NCI-H2196 (cell line): ENCODE results near the gene VILL.

Source experiments
- DNase-seq: peaks from one replicate; lab custom pipeline; 2025; ENCODE audit not compliant: unreplicated experiment; lab: John Stamatoyannopoulos, UW

The VILL gene

DNA sequence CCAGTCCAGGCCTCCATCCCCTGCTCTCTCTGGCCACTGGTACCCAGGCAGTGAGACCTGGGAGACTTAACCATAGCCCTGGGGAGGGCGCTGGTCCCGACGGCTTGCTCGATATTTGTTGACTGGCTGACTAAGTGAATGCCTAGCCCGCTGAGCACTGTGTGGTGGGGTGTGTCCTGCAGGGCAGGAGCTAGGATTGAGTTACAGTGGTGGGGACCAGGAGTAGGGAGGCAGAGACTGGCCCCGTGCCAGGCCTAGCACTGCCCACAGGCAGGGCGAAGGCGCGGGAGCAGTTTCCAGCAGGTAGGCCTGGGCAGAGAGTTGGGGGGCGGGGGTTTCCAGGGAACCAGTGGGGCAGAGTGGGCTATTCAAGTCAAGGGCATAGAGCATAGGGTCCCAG is at the start of gene VILL:
Gene VILL (plus strand): TSS at position 260 of the 400 bp plus-strand sequence. CDS start 2,887 bp downstream, outside the sequence.
- DNase-seq, result no peak

DNA sequence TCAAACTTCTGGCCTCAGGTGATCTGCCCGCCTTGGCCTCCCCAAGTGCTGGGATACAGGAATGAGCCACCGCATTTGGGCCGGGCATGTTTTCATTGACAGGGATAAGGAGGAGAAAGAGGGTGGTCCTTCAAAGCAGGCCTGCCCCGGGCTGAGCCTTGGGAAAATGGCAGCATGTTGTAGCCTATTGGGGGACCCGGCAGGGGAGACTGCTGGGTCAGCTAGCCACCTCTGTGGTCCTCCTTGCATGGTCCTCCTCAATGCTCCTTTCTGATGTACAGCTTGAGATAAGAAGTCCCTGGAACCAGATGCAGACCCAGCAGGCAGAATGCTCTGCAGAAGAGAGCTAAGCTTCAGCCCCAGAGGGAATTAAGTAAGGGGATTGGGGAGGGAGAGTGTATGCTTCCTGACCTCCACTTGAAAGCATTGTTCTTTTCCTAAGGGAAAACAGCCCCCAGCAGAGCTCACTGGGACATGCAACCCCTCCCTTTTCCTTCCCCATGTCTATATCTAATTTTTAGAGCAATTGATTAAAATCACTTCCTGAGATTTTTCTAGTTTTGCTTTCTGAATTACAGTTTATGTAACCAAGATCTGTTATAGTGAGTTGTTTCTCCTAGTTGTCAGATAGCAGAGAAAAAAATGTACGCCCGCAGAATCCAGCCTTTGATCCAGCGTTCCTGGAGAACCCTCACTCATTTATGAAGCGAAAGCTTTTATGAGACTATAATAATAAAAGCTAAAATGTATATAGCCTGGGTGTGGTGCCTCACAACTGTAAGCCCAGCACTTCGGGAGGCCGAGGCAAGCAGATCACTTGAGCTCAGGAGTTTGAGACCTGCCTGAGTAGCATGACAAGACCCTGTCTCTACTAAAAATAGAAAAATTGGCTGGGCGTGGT is 48.7 kb upstream of the VILL start:
- DNase-seq, result no peak

DNA sequence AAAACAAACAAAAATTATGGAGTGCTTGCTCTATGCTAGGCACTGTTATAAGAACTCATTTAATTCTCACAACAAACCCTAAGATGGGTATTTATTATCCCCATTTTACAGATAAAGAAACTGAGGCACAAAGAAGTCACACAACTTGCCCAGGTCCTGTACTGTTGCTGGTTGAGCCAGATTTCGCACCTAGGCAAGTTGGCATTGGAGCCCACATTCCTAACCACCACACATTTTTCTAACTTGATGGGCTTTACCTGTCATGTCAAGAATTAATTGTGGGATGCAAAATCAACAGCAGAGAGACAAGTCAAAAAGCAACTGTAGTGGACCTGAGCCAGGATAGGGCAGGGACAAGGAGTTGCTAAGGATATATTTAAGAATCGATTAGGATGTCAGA is 47.9 kb upstream of the VILL start:
- DNase-seq, result no peak

DNA sequence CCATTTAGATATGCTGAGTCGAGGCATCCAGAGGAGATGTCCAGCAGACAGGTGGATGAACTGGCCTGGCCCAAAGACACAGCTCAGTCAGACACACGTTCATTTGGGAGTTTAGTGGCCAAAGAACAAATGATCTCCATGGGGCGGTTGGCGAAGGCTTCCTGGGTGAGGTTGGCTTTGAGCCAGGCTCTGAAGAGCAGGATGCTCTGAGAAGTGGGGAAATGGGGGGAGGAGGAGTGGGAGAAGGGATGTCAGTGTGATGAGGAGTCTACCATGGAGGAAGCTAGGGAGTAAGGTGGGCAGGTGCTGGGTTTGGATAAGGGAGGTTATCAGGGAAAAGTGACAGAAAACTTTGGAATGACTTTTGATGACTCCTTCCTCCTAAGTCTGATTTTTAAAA is 47.5 kb upstream of the VILL start:
- DNase-seq, result no peak

DNA sequence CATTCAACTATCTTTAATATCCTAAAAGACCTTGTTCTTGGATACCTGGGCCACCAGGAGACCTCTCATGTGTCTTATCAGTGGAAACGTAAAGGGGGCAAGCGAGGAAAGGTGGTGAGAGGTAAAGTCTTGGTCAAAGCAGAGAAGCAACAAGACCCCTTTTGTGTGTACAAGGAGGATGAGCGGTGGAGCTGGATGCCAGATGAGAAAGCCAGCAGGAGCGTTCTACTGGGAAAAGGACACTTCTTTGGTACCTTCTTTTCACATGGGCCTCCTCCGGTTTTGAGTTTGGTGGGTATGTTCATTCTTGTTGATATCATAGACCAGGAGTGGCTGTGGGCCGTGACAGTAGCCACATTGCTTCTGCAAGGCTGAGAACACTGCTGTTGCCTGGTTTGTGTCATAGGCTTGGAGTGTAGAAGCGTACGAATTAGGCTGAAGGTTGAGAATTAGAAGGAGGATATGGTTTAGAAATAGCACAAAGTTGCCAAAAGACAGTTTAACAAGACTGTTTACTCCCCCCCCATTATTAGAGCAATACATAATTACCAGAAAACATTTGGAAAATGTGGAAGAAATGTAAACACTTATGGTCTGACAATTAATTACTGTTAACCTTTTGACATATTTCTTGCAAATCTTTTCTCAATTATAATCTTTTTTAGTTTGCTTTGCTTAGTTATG is 46.8 kb upstream of the VILL start:
- no peak for DNase-seq

DNA sequence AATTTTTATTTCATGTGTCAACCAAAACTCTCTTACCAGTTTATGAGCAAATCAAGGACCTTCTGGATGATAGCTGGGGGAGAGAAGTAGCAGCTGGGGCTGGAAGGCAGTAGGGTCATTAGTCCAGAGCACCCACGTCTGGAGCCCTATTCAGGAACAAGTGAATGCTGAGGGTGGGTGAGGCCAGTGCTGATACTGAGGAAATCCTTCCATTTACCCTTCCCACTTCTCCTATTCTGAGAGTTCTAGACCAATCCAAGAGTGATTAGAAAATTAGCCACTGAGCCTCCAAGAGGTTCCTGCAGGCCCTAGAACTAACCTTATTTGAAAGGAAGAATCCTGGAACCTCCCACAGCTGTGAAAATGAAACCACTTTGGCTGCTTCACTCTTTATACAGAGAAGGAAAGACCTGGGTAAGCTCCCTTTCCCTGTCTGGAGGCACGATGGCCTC is 46.2 kb upstream of the VILL start:
- DNase-seq, result no peak

DNA sequence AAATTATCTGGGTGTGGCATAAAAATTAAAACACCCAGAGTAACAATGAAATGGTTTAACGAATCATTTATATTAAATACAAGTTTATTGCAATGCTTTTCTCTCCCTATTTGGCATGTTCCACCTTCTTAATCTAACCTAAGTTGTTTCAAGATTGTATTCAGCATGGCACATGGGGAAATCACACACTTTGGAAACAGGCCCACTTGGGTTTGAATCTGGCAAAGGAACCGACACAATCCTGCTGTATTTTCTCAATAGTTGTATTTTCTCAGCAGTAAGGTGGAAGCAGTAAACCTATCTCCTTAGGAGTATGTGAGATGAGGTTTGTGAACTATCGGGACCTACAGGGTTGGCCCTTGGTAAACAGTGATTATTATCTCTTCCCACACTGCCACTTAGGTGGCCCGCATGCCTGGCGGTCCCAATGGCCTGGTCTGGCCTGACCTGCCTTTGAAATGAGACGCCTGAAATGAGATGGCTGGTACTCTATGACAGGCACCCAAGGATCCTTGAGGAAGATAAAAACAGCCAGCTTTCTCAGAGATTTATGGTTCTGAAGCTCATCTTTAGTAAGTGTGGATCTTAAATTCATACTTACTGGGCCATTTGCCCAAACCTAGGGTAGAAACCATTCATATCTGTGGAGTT is 45.3 kb upstream of the VILL start:
- DNase-seq, result no peak

DNA sequence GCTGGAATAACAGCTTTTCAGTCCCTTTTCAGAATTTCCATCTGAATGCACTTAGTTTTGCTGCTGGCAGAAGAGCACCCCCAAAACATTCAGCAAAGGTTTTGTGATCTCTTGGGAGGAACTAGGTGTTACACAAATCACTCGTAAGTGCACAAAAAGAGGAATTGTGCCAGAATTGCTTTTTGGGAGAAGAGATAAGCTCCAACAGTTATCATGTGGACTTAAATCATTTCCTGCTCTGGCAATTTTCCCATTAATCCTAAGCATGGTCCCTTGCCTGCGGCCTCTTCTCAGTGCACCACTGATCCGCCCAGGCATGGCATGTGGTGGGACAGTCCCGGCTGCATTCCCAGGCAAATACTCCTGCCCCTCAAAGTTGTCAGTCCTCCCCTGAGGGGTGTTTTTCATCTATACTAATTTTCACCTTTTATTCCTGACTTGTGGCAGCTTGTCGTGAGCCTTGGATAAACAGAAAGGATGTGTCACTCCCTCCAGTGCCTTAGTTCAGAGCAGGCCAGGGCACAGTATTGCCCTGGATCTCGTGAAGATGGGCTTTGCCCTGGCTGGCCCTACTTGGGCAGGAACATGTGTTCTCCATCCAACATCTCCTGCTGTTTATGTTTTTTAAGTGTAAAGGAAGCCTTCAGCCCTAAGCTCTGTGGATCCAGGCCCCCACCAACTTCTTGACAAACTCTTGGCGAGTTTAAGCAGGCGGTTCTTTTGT is 44.6 kb upstream of the VILL start:
- DNase-seq, result no peak

DNA sequence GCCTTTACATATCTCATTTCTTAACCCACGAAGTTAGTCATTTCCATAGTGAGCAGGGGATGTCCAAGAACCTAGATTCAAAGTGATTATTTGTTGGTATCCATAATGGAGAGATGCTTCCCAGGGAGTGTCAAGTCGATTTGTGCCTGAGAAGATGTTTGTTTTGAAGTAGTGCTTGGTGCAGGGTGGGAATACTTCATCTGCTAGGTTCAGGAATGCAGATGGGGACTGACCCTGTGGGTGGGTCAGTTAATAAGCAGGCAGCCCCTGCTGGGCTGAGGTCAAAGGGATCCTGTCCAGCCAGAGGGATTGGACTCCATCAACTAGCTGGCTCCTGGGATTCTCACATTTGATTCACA is 44.1 kb upstream of the VILL start:
- DNase-seq, result no peak

DNA sequence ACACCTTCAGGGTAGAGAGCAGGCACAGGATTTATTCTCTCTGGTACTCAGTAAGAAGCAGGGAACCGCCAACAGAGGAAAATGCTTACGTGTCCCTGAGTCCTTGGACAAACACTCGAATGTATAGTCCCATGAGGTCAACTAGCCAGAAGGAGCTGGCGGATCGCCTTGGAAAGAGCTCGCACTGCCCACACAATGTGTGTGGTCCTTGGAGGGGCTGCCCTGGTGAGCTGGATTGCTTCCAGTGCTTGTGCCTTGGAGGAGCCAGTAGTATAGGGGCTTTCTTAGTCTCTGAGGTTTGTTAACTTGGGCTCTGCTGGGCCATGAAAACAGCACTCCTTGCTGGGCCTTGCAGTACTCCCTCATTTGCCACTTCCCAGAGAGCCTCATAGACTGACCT is 40.7 kb upstream of the VILL start:
- no peak for DNase-seq

DNA sequence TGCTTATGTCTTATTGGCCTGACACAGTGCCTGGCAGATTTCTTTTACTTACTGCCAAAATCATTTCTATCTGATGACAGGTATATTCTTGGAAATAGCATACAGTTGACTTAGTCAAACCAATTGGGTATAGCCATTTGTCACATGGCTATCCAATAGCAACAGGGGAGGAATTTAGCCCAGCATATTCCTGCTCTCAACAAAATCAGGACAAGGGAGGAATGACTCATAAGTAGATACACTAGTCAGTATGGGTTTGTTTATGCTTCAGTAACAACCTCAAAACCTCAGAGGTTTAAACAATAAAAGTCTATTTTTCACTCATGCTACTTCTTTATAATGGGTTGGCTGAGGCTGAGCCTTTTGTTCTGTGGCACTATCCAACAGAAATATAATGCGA is 38.0 kb upstream of the VILL start:
- DNase-seq, result no peak

DNA sequence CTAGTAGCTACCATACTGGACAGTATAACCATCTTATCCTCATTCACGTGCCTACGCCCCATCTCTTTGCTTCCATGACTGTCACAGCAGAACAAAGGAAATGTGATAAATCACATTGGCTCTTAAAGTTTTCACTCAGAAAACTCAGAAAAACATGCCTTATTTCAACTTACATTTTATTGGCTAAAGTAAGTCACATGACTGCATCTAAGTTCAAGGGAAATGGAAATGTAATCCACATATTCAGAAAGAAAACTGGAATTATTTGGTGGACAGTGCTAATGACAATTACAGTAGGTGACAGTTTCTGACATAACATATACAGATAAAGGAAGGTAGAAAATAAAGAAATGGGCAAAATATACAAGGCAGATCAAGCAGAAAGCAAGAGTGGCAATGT is 37.4 kb upstream of the VILL start:
- no peak for DNase-seq

DNA sequence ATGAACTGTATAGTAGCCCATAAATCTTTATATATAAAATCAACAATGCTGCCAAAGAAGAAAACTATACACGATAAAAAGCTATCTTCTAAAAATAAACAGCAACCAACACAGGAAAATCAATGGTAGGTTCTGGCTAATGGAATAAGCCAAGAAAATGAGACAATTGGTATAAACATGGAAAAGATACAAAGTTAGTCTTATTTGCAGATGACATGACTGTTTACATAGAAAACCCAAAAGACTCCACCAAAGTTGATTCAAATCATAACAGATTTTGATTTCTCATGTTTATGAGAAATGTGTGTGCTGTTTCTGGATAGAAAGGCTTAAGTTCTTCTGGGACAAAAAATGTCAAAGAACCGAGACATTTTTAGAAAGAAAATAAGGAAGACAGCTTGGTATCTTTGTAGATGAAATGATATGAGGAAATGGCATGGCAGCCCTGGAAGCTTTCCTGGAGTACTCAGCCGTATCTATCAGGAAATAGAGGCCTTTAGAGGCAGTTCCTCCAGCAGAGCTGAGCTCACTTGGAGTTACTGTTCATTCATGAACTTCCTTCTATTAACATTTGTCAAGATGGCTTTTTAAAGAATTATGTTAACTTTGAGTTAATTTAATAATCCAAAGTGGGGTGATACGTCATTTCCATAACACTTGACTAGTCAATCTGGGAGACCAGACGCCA is 36.7 kb upstream of the VILL start:
- no peak for DNase-seq

DNA sequence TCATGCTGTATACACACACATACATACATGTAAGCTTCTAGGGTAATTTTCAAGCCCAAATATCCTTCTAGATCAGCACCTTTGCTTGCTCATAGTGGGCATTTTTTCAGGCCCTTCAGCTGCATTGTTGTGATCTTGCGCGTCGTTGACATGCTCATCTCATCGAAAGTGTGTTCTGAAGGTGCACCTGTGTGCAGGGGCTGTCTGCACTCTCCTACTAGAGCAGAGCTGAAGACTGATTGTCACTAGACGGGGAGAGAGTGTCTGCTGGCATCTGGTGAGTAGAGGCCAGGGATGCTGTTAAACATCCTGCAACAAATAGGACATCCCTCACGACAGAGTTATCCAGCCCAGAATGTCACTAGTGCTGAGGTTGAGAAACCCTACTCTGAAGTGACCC is 35.7 kb upstream of the VILL start:
- DNase-seq, result no peak

DNA sequence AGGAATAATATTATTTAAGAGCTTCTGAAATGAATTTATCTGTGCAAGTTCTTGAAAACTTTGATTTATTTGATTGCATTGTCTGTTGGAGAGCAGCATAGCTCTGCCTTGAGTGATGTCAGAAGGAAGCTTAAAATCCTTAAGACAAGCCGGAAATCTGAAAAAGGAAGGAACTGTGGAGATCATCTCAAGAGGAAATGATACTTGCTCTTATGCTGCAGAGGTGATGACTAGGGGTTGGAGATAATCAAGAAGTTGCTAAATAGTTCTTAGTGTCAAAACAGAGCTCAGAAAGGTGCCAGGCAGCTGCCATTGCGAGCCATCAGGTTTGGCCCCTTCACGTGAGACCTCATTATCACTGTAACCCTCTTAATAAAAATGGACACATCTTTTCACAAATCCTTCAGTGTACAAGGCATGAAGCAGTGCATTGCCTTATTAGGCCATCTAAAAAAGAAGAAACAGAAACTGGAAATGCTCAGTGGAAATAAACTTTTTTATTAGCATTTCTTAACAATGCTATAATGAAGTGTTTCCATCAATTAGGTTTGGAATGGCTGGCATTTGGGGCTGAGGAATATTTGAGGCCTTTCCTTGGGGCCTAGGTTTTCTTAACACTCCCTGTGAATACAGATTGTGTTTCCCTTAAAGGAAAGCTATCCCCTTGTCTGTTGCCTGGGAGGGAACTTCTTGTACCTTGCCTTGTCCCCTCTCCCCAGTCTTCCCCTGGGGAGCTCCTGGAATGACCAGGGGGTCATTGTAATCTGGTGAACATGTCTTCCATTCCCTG is 34.5 kb upstream of the VILL start:
- no peak for DNase-seq

DNA sequence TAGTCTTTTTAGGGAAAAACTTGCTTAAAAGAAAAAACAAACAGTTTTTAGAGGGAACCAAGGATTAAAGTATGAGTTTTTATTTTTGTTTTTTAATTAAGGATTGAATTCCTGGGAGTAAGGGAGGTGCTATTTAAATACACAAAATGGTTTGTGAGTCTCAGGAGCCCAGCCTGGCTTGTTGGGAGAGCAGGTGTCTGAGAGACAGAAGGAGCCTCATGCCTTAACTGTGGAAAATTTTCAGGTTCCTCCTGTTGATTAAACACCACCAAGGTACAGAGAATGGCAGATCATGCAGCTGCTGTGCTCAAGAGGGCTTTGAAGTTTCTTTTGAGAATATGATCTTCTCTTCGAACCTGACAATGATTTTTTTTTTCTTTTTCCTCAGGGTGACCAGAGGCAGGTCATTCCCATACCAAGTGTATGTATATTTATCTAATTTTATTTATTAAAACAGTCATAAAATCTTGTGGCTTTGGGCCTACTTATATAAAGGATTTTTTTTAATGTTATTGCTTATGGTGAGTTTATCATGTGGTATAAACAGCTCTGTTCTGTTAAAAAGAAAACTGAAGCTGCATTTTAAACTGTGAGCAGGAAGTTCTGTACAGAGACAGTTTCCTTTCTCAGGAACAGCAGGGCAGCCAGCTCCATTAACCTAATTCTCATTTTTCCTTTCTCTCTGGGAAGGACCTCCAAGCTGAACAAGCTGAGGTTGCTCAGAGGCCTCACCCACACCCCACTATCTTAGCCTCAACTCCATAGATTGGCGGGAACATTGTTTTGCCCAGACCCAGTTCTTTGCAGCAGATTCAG is 33.7 kb upstream of the VILL start:
- DNase-seq, result no peak

DNA sequence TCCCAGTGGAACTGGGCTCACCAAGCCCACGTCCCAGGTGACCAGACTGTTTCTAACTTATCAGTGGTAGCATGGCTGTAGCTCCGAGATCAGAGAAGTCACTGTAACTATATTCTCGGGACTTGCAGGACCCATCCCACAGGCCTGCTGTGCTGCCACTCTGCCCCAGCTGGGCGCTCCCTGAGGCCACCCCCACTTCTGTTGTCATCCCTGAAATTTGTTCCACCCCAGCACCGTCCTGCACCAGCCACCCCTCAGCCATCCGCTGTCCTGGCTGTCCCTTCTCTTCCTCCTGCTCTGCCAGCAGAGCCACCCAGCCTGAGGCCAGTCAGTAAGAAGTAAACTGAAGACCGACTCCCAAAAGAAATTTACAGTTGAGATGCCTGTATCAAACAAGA is 33.0 kb upstream of the VILL start:
- no peak for DNase-seq

DNA sequence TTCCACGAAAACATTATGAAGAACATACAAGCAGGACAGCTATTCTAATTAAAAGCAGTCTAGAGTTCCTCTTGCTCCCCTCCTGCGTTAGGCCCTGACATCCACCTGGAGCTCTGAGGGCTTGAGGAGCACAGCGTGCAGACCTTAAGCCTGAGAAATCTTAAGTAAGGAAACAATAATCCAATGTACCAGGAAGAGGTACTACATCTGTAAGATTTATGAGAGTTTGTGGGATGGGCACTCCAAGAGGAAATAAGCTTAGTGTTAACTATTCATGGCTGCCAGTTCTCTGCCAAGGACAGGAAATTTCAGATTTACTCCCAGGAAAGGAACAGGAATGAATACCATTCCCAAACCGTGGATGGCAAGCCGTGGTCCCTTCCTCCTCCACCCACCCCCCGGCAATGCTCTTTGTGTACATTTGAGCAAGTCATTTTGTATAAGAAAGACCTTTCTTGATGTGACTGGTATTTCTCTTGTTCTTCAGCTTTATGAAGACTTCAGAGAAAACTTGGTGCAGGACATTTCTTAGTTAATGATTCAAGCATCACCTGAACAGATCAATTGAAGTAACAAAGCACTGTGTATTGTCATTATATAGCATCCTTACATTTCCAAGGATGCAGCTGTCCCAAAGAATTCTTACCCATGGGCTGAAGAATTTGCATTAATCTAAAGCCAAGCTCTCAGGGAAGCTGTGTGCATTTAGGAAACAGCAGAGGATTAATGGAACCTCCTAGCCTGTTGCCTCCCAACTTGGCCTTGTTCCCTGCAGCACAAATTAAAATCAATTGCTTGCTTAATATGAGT is 28.8 kb upstream of the VILL start:
- no peak for DNase-seq
